Urinary bladder (tissue), 4 donors: ENCODE measurements around the gene ABRACL. TPM values are rescaled to one million over a fixed set of nuclear protein-coding genes. Genes with fewer than 3 reads are reported as not detected.

ENCODE experiments used
- DNase-seq: peaks from one replicate; pipeline ENCODE4 v3.0.0-alpha.2; 2015; ENCODE audit errors: extremely low spot score
- H3K27ac ChIP-seq: one replicate; pipeline ENCODE4 v1.5.1; 2013; ENCODE audit warnings: low read depth, mild to moderate bottlenecking, moderate library complexity
- H3K36me3 ChIP-seq: one replicate; pipeline ENCODE4 v1.6.1; 2013; ENCODE audit warnings: mild to moderate bottlenecking, moderate library complexity; ENCODE audit not compliant: insufficient read depth
- H3K4me1 ChIP-seq: one replicate; pipeline ENCODE4 v1.6.1; 2013; ENCODE audit warnings: mild to moderate bottlenecking, moderate library complexity; ENCODE audit not compliant: insufficient read depth
- H3K4me3 ChIP-seq: one replicate; pipeline ENCODE4 v1.5.1; 2013; ENCODE audit warnings: low read depth, low read length
- WGBS: extraction: QIAGEN DNeasy Blood & Tissue Kit; methylation state at CpG from one replicate; pipeline ENCODE4 v1.1.7; 2013; 5-methylcytosine and 5-hydroxymethylcytosine counted together
- polyA plus RNA-seq: library from polyadenylated mRNA; stranded (reverse); fragments of 200-250 nt; gene quantifications from one replicate; pipeline ENCODE4 v1.2.3, GENCODE V29; 2013
- total RNA-seq: library from RNA; depleted of rRNA; stranded (reverse); fragments of >200 nt; gene quantifications from one replicate; pipeline ENCODE4 v1.2.3, GENCODE V29; 2014
- donor health status: healthy with polysubstance abuse.
- donor health status: healthy.

The ABRACL gene
- total and polyA plus RNA-seq, 2 donors = 30.2 to 33.8 TPM

DNA sequence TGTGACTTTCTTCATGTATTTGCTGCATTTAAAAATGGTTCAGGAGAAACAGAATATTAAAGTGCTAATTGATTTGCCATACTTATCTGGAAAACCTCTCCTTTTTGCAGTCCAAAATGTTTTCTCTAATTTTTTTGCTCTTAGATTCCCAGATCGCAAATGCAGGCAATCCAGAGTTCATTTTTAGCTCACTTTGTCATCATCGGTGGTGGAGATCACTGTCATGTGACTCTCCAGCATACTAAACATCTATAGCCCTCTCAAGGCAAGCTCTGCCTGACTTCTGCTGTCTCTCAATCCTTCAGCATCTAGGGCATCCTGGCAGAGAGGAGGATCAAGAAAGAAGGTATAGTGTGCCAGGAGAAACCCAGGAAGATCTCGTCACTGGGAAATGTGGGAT is 24.8 kb downstream of the ABRACL start:
- Histone ChIP-seq H3K4me1 (no peaks in the 10 kb centered on the region), H3K27ac (no peak overlapping the region), H3K36me3 (no peaks in the 10 kb centered on the region), H3K4me3 (no peak overlapping the region)
- 60% methylated on average over 3 of the region's 3 CpGs for WGBS
- DNase-seq = no peak

DNA sequence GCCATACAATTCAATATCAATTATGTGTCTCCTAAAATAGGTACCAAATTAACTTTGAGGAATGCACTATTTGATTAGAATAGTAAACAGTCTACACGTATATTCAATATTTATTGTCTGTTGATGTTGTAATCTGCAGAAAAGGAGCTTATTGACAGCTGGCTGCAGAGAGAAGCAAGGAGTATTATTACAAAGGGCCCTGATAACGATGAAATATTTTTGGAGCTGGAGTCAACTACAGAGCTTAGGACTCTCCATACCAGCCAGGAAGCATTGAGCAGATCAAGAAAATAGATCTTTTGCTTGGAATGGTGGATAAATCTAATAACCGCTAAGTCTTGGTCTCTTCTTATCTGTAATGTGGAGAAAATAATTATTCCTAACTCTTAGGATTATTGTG is 25.5 kb downstream of the ABRACL start:
- H3K4me3 ChIP-seq = no peak overlapping the region
- no peaks in the 10 kb centered on the region for H3K4me1 ChIP-seq
- H3K36me3 ChIP-seq = no peaks in the 10 kb centered on the region
- WGBS = 82% methylated on average over 3 of the region's 3 CpGs
- no peak overlapping the region for H3K27ac ChIP-seq
- DNase-seq = no peak

- no peak for DNase-seq
- Histone ChIP-seq H3K4me1 (no peaks in the 10 kb centered on the region), H3K4me3 (no peak overlapping the region), H3K27ac (no peak overlapping the region), H3K36me3 (no peaks in the 10 kb centered on the region)
- 92% methylated on average over 2 of the region's 2 CpGs for WGBS
Measured at GRCh38 chr6:139055709-139056108, 27.2 kb downstream of the ABRACL start.

- 81% methylated on average over 3 of the region's 3 CpGs for WGBS
- no peak overlapping the region for H3K4me3 ChIP-seq
- no peak for DNase-seq
- no peaks in the 10 kb centered on the region for H3K36me3 ChIP-seq
- H3K27ac ChIP-seq = no peak overlapping the region
- no peaks in the 10 kb centered on the region for H3K4me1 ChIP-seq
Measured at GRCh38 chr6:139058029-139058428, 29.5 kb downstream of the ABRACL start.

DNA sequence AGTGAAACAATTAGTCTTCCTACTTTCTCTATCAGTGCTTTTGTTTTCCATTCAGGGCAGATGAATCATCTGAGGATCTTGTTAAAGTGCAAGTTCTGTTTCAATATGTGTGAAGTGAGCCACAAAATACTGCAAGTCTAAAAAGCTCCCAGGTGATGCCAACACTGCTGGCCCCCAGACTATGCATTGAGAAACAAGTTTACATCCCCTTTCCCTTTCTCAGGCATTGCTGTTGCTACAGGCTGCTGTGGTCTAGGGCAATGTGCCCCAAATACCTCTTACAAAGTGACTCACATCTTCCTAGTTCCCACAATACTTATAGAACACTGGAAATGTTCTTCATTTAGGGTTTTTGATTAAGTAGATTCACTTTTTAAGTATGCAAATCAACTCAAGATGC is 31.8 kb downstream of the ABRACL start:
- Histone ChIP-seq H3K27ac (no peak overlapping the region), H3K4me3 (no peak overlapping the region), H3K4me1 (no peaks in the 10 kb centered on the region), H3K36me3 (no peaks in the 10 kb centered on the region)
- no peak for DNase-seq

DNA sequence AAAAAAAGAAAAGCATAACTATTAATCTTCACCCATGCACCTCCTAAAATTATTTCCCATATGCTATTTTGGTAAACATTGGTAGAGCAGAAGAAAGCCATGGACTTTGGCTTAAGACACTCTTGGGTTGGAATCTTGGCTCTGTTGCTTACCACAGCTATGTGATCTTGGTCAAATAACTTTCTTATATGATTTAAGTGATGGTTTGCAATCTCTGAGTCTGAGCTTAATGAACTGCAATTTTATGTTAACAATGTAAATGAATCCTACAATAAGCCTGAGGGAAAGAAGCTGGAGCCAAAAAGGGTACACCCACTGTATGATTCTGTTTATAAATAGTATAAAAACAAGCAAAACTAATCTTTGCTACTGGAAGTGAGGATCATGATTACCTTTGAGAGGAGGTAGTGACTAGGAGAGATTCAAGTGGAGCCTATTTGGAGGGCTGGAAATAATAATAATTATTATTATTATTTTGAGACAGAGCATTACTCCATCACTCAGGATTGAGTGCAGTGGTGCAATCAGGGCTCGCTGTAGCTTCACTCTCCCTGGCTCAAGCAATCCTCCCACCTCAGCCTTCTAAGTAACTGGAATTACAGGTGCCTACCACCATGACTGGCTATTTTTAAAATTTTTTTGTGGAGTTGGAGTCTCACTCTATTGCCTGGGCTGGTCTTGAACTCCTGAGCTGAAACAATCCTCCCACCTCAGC is 34.5 kb downstream of the ABRACL start:
- H3K27ac ChIP-seq = no peak overlapping the region
- no peaks in the 10 kb centered on the region for H3K4me1 ChIP-seq
- DNase-seq = no peak
- WGBS = 92% methylated on average over 1 of the region's 1 CpG
- no peak overlapping the region for H3K4me3 ChIP-seq
- no peaks in the 10 kb centered on the region for H3K36me3 ChIP-seq

DNA sequence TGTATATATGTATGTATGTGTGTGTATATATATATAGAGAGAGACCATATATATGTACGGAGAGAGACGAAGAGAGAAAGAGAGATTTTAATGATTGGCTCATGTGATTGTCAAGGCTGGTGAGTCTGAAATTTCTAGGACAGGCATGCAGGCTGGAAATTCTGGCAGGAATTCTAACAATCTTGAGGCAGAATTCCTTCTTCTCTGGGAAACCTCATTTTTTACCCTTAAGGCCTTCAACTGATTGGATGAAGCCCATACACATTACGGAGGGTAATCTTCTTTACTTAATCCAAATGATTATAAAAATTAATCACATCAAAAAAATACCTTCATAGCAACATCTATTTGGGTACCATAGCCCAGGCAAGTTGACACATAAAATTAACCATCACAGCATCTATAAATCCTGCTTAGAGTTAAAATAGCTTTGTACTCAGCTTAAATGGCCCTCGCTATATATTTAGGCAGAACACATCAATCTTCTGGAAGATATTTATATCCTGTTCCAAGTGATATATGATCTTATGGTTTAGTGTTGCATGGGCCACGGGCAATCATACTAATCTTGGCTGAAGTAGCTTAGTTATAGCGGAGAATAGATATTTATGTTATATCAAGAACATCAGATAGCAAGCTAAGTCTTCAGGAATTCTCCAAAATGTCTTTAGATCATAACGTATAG is 36.6 kb downstream of the ABRACL start:
- DNase-seq = no peak
- H3K27ac ChIP-seq = no peak overlapping the region
- no peaks in the 10 kb centered on the region for H3K4me1 ChIP-seq
- 42% methylated on average over 7 of the region's 7 CpGs for WGBS
- no peak overlapping the region for H3K4me3 ChIP-seq
- no peaks in the 10 kb centered on the region for H3K36me3 ChIP-seq

GRCh38 chr6:139066080-139066479 is 37.5 kb downstream of the ABRACL start:
- no peaks in the 10 kb centered on the region for H3K4me1 ChIP-seq
- H3K36me3 ChIP-seq = no peaks in the 10 kb centered on the region
- WGBS = 78% methylated on average over 2 of the region's 2 CpGs
- H3K4me3 ChIP-seq = no peak overlapping the region
- no peak for DNase-seq
- no peak overlapping the region for H3K27ac ChIP-seq

- WGBS = 74% methylated on average over 2 of the region's 2 CpGs
- DNase-seq = no peak
Measured at GRCh38 chr6:139068846-139069245, 40.3 kb downstream of the ABRACL start.

GRCh38 chr6:139073118-139073517 is 44.6 kb downstream of the ABRACL start:
- DNase-seq = no peak
- WGBS = 86% methylated on average over 2 of the region's 2 CpGs

More at GRCh38 chr6:139068846-139069245, 40.3 kb downstream of the ABRACL start:
- Histone ChIP-seq H3K4me1 (no peaks in the 10 kb centered on the region), H3K27ac (no peak overlapping the region), H3K4me3 (no peak overlapping the region), H3K36me3 (no peaks in the 10 kb centered on the region)

GRCh38 chr6:139079018-139079417 is 50.5 kb downstream of the ABRACL start:
- no peak for DNase-seq
- H3K4me3 ChIP-seq = no peak overlapping the region
- no peaks in the 10 kb centered on the region for H3K4me1 ChIP-seq
- H3K27ac ChIP-seq = no peak overlapping the region
- 82% methylated on average over 2 of the region's 2 CpGs for WGBS
- H3K36me3 ChIP-seq = no peaks in the 10 kb centered on the region

More at GRCh38 chr6:139073118-139073517, 44.6 kb downstream of the ABRACL start:
- no peaks in the 10 kb centered on the region for H3K36me3 ChIP-seq
- no peaks in the 10 kb centered on the region for H3K4me1 ChIP-seq
- no peak overlapping the region for H3K27ac ChIP-seq
- no peak overlapping the region for H3K4me3 ChIP-seq

- H3K27ac ChIP-seq = no peak overlapping the region
- H3K4me1 ChIP-seq = no peaks in the 10 kb centered on the region
- no peak for DNase-seq
- no peak overlapping the region for H3K4me3 ChIP-seq
- no peaks in the 10 kb centered on the region for H3K36me3 ChIP-seq
- 93% methylated on average over 1 of the region's 1 CpG for WGBS
Measured at GRCh38 chr6:139080255-139080920, 51.8 kb downstream of the ABRACL start.

DNA sequence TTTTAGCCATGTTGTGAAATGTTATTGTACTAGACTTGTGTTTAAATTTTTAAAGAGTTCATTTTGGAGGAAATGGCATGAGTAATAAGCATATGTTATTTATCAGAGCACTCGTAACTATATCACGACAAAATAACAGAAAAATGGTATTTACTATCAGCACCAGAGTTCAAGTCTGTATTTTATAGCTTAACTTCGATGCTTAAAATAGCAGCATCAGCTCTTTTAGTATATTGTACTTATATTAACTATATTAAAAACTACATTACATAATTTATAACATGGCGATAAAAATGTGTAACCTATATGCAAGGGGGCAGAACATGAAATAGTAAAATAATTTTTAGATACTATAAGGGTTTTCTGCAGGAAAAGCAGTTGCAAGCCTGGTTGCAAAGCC is 52.9 kb downstream of the ABRACL start:
- 48% methylated on average over 4 of the region's 4 CpGs for WGBS
- Histone ChIP-seq H3K27ac (no peak overlapping the region), H3K4me1 (no peaks in the 10 kb centered on the region), H3K4me3 (no peak overlapping the region), H3K36me3 (no peaks in the 10 kb centered on the region)
- no peak for DNase-seq

GRCh38 chr6:139082370-139082769 is 53.8 kb downstream of the ABRACL start:
- Histone ChIP-seq H3K36me3 (no peaks in the 10 kb centered on the region), H3K27ac (no peak overlapping the region), H3K4me3 (no peak overlapping the region), H3K4me1 (no peaks in the 10 kb centered on the region)
- 90% methylated on average over 5 of the region's 5 CpGs for WGBS
- DNase-seq = no peak
